ENCODE data around the gene YARS1.

Gene YARS1

DNA sequence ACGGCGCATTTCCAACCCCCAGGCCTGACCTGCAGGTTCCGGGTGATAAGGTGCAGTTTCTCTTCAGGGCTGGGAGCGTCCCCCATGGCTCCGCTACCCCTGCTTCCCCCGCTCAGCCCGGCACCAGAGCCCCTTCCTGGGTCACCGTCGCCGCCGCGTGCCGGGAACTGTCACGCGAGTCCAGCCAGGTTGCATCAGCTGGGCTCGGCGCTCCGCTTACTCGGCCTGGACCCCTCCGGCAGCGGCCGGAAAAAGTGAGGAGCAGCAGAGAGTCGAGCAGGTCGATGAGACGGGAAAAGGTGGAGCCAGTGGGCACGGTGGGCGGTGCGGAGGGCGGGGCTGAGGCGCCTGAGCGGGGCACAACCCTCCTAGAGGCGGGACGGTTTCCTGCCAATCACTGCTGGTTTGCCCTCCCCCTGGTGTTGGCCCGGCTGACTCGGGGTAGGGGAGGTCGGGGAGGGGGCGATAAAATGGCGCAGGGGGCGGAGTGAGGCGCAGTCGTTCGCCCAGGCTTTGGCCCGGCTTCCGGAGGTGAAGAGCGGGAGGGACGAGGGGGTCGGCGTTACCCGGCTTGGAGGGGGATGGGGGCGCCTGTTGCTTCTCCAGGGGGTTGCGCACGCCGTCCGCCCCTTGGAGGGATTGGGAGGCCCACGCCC, at the start of gene YARS1, which contains the start of gene S100PBP:
YARS1 (minus strand) TSS at position 200 of the 656 bp plus-strand sequence; CDS start at position 86, 114 bp downstream.
S100PBP (plus strand) TSS at position 495 of the 656 bp plus-strand sequence. CDS start 8,447 bp downstream, outside the sequence.
- TF ChIP-seq, protein P1, sequence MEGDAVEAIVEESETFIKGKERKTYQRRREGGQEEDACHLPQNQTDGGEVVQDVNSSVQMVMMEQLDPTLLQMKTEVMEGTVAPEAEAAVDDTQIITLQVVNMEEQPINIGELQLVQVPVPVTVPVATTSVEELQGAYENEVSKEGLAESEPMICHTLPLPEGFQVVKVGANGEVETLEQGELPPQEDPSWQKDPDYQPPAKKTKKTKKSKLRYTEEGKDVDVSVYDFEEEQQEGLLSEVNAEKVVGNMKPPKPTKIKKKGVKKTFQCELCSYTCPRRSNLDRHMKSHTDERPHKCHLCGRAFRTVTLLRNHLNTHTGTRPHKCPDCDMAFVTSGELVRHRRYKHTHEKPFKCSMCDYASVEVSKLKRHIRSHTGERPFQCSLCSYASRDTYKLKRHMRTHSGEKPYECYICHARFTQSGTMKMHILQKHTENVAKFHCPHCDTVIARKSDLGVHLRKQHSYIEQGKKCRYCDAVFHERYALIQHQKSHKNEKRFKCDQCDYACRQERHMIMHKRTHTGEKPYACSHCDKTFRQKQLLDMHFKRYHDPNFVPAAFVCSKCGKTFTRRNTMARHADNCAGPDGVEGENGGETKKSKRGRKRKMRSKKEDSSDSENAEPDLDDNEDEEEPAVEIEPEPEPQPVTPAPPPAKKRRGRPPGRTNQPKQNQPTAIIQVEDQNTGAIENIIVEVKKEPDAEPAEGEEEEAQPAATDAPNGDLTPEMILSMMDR (IDR thresholded peaks at IDR 0.05; ENCODE audit: low read depth, low read length) = no peak

DNA sequence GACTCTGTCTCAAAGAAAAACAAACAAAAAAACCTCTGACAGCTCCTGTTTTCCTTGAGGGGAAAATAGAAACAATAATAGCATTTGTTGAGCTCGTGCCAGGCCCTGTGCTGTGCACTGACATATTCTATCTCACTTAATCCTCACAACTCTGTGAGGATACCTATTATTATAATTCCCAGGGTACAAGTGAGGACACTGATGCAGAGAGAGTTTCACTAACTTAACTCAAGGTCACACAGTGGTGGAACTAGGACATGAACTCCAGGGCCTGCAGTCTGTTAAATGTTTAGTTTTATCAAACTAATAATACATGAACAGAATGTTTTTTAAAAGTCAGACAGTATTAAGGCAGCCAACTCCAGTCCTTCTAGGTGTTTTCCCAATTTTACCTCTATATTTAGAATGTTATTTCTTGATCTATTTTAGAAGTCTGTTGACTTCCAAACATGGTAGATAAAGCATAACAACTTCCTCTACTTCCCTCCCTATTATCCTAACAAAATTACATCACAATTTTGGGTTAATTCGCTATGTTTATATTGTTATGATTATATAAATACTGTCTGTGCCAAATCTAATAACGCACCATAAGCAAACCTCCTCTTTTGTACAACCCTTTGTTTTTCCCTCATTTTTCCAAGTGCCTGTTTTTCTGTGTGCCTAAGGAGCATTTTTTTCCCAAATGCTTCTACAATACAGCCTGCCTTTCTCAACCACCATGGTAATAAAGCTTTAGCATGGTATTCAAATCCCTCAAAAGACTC, 48.7 kb upstream of the YARS1 start:
- no peak overlapping the region for H3K4me3 ChIP-seq (ENCODE audit: low read depth, low read length)
- TF ChIP-seq, protein P1 (IDR thresholded peaks at IDR 0.05; ENCODE audit: low read depth, low read length) = no peak

More for the DNA sequence above, at the start of gene YARS1, which contains the start of gene S100PBP:
- peak within 1 kb of the TSS; percentile 85 for H3K4me3 ChIP-seq (ENCODE audit: low read depth, low read length)

DNA sequence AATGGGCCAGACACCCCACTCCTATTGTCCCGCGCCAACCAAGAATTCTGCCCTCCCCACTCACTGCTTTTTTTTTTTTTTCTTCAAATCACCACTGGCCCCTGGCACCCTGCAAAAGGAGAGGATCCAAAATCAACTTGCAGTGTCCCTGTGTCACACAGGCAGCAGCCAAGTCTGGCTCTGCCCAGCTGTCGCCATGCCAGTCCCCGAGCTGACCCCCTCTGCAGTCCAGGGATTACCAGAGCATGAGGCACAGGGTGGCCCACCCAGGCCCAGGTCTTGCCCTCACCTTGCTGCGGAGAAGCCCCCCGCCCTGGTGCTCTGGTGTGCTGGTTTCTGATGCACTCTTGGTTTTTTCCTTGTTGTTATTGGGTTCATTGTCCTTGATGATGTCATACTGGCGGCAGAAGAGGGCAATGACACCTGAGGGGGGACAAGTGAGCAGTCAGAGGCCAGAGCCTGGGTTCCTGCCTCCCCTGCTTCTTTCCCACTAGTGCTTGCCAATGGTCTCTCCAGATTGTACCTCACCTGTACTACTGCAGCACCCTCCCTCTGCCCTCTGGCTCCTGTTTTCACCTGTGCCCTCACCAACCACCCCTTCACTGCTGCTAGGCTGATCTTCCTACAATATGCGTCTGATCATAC, 47.3 kb upstream of the YARS1 start:
- no peak overlapping the region for H3K4me3 ChIP-seq (ENCODE audit: low read depth, low read length)
- TF ChIP-seq, protein P1 (IDR thresholded peaks at IDR 0.05; ENCODE audit: low read depth, low read length) = no peak

DNA sequence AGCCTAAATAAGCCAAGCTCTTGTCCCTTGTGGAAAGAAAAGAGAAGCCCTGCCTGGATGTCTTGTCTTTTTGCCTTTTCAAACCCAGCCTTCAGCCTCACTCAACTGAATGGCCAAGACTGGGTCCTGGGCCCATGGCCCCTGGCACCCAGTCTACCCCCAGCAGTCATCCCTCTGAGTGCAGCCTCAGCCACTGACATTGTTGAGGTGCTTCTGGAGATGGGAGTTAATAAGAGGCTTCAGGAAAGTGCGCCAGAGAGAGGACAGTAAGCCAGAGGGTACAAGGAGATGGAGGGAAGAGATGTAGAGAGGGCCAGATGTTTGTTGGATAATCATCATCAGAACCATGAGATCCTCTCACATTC, 46.7 kb upstream of the YARS1 start:
- TF ChIP-seq, protein P1 (IDR thresholded peaks at IDR 0.05; ENCODE audit: low read depth, low read length) = no peak
- H3K4me3 ChIP-seq (ENCODE audit: low read depth, low read length) = no peak overlapping the region

DNA sequence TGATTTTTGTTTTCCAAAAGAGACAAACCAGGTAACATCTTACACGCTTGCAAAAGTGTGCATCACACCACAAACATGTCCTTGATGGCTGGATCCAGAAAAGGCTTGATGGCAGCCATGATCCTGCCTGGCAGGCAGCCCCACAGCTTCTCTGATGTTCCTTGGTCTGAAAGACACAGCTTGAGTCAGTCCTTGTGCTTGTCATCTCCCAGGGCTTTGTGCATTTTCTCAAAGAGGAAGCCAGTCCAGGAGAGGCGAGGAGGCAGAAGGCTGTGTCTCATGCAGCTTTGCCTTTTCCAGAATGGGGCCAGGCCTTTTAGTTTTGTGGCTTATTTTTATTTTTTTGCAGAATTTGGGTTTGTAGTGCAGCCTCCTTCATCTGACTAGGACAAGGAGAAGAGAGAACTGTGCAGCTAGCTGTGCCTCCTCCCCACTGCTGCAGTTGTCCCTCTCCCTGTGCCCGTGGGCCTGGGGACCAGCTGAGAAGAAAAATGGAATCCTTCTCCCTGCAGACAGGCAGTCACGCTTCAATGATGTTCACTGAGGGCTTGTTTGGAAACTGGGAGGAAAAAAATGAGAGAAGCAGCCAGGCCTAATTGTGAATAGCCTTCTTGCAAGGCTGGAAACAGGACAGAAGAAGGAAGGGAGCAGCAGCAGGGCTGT, 46.2 kb upstream of the YARS1 start:
- TF ChIP-seq, protein P1 (IDR thresholded peaks at IDR 0.05; ENCODE audit: low read depth, low read length) = no peak
- no peak overlapping the region for H3K4me3 ChIP-seq (ENCODE audit: low read depth, low read length)

DNA sequence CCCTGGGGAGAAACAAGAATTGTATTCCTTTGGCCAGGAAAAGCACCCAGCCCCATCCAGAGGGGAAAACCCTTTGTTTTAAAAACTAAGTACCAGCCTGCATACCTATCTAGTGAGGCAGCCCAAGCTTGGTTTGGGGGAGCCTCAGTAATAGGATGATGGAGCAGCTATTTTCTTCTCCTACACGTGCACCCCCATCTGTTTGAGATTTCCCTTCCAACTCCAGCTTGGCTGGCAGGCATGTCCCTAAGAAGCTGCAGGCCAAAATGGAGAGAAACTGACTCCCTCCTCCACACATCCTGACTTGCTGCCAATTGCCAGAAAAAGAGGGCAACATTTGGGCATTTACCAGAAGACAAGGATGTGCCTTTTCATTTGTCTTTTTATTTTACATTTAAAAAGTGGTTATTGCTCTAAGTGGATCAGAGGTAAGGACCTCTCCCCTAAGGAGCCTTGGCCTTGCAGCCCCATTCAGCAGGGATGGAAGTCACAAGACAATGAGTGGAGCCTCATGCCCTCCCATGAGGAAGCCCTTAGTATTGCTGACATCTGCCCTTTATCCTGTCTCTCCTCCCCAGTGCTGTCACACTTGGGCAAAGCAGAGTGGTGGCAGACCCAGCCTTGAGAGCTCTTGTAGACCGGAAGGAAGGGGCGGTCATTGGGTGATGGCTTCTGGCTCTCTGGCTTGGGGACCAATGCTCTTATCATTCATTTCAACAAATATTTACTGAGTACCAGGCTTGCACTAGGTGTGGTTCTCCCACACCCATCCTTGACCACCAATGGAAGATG, 44.9 kb upstream of the YARS1 start:
- TF ChIP-seq, protein P1 (IDR thresholded peaks at IDR 0.05; ENCODE audit: low read depth, low read length) = no peak
- H3K4me3 ChIP-seq (ENCODE audit: low read depth, low read length) = no peak overlapping the region
